ENCODE results near the gene LGALS12.

Gene LGALS12

GRCh38 chr11:63532117-63532516 is 26.2 kb downstream of the LGALS12 start:
- TF ChIP-seq, protein P1, sequence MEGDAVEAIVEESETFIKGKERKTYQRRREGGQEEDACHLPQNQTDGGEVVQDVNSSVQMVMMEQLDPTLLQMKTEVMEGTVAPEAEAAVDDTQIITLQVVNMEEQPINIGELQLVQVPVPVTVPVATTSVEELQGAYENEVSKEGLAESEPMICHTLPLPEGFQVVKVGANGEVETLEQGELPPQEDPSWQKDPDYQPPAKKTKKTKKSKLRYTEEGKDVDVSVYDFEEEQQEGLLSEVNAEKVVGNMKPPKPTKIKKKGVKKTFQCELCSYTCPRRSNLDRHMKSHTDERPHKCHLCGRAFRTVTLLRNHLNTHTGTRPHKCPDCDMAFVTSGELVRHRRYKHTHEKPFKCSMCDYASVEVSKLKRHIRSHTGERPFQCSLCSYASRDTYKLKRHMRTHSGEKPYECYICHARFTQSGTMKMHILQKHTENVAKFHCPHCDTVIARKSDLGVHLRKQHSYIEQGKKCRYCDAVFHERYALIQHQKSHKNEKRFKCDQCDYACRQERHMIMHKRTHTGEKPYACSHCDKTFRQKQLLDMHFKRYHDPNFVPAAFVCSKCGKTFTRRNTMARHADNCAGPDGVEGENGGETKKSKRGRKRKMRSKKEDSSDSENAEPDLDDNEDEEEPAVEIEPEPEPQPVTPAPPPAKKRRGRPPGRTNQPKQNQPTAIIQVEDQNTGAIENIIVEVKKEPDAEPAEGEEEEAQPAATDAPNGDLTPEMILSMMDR (IDR thresholded peaks at IDR 0.05; ENCODE audit: insufficient read depth, low read depth, low read length, missing control alignments) = no peak
- no peak for DNase-seq (ENCODE audit: low read depth)
- H3K4me3 ChIP-seq (ENCODE audit: low read depth, low read length) = no peak overlapping the region

GRCh38 chr11:63532799-63533475 is 27.1 kb downstream of the LGALS12 start:
- DNase-seq (ENCODE audit: low read depth) = no peak
- TF ChIP-seq, protein P1 (IDR thresholded peaks at IDR 0.05; ENCODE audit: insufficient read depth, low read depth, low read length, missing control alignments) = no peak
- H3K4me3 ChIP-seq (ENCODE audit: low read depth, low read length) = no peak overlapping the region

- no peak for DNase-seq (ENCODE audit: low read depth)
- TF ChIP-seq, protein P1 (IDR thresholded peaks at IDR 0.05; ENCODE audit: insufficient read depth, low read depth, low read length, missing control alignments) = no peak
- no peak overlapping the region for H3K4me3 ChIP-seq (ENCODE audit: low read depth, low read length)
Measured at GRCh38 chr11:63534076-63534475, 28.2 kb downstream of the LGALS12 start.

GRCh38 chr11:63534895-63535461 is 29.1 kb downstream of the LGALS12 start:
- H3K4me3 ChIP-seq (ENCODE audit: low read depth, low read length) = no peak overlapping the region
- peak; percentile 79 for DNase-seq (ENCODE audit: low read depth)
- TF ChIP-seq, protein P1 (IDR thresholded peaks at IDR 0.05; ENCODE audit: insufficient read depth, low read depth, low read length, missing control alignments) = no peak

- TF ChIP-seq, protein P1 (IDR thresholded peaks at IDR 0.05; ENCODE audit: insufficient read depth, low read depth, low read length, missing control alignments) = no peak
- DNase-seq (ENCODE audit: low read depth) = peak; percentile 50
- H3K4me3 ChIP-seq (ENCODE audit: low read depth, low read length) = peak overlapping the region; percentile 57; the same call in 1 of the 2 replicates
Measured at GRCh38 chr11:63535734-63536133, 29.9 kb downstream of the LGALS12 start.

DNA sequence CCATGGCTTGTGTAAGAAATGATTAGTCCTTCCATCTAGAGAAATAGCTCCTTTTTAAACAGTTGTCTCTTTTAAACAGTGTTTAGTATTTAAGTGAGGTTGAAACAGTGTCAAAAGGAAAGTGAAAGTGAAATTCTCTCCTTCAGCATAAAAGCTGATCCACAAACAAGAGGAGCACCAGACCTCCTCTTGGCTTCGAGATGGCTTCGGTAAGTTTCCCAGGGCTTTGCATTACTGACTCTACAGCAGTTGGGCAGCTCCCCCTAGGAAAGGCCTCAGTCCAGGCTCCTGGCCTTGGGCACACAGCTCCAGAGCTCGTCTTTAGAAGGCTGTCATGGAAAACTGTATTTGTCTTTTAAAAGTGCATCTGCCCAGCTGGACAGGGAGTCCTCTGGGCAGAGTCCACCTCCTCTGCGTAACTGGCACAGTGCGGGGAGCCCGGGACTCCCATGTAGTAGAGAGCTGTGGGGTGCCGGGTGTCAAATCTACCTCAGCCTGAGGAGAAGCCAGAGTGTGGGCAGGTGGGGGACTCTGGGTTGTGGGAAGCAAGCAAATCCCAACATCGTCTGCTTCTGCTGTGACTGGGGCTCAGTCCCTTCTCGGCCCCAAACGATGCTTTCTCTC is 30.9 kb downstream of the LGALS12 start, which contains the start of gene PLAAT4:
PLAAT4 (plus strand) TSS at position 140 of the 624 bp plus-strand sequence; CDS start at position 201, 61 bp downstream.
- peak; percentile 68 for DNase-seq (ENCODE audit: low read depth)
- H3K4me3 ChIP-seq (ENCODE audit: low read depth, low read length) = peak within 1 kb of the TSS; percentile 57
- TF ChIP-seq, protein P1 (IDR thresholded peaks at IDR 0.05; ENCODE audit: insufficient read depth, low read depth, low read length, missing control alignments) = no peak

Data from GM12865 (cell line).